OCI-LY7 (cell line): ENCODE data around the gene ZNF207. TPM values are rescaled to one million over a fixed set of nuclear protein-coding genes. Genes with fewer than 3 reads are reported as not detected.
A peak's percentile ranks its signal among the peaks of the same experiment; 100 is the strongest.

ENCODE experiments used
- BruUV-seq: library from RNA; stranded (reverse); fragments of 400-500 nt; replicated peaks from 2 replicates; lab custom pipeline; 2021; lab: Mats Ljungman, UMichigan
- CTCF ChIA-PET: fragments of 300-600 bp; sonication (Branson Sonifier 250); formaldehyde crosslinking; loops from one replicate; lab custom pipeline; 2022; ENCODE audit warnings: antibody characterized with exemption; ENCODE audit not compliant: unreplicated experiment; lab: Charles Lee
- POLR2A ChIA-PET: fragments of 300-600 bp; sonication (Branson Sonifier 250); formaldehyde crosslinking; loops from one replicate; lab custom pipeline; 2022; ENCODE audit warnings: antibody characterized with exemption; lab: Charles Lee
- DNase-seq: peaks from one replicate; pipeline ENCODE4 v3.0.0-alpha.2; 2015; ENCODE audit warnings: low spot score
- H2AFZ ChIP-seq: fragments of 200-600 bp; sonication (generic), shearing (Covaris generic); 2 replicates; pipeline ENCODE4 v1.6.1; 2014; ENCODE audit warnings: mild to moderate bottlenecking, antibody characterized with exemption, low read length, moderate library complexity
- H3K27ac ChIP-seq: fragments of 200-600 bp; sonication (generic); 2 replicates; pipeline ENCODE4 v1.5.1; 2014; ENCODE audit warnings: mixed run types, low read depth, mild to moderate bottlenecking, moderate library complexity, low read length, inconsistent platforms; ENCODE audit not compliant: poor library complexity, severe bottlenecking
- H3K36me3 ChIP-seq: fragments of 200-600 bp; sonication (generic); 2 replicates; pipeline ENCODE4 v1.6.1; 2014; ENCODE audit warnings: mild to moderate bottlenecking, antibody characterized with exemption, low read length, moderate library complexity, mixed read lengths; ENCODE audit not compliant: insufficient read depth
- H3K4me1 ChIP-seq: fragments of 200-600 bp; sonication (generic); 2 replicates; pipeline ENCODE4 v1.5.1; 2014; ENCODE audit warnings: mild to moderate bottlenecking, low read length; ENCODE audit not compliant: insufficient read depth, poor library complexity, severe bottlenecking
- H3K4me2 ChIP-seq: fragments of 200-600 bp; sonication (generic); 2 replicates; pipeline ENCODE4 v1.6.1; 2014; ENCODE audit warnings: mild to moderate bottlenecking, low read length
- H3K4me3 ChIP-seq: fragments of 200-600 bp; sonication (generic); 2 replicates; pipeline ENCODE4 v1.5.1; 2014; ENCODE audit warnings: mild to moderate bottlenecking, low read depth, low read length; ENCODE audit not compliant: poor library complexity, severe bottlenecking
- H3K79me2 ChIP-seq: fragments of 200-600 bp; sonication (generic); 2 replicates; pipeline ENCODE4 v1.6.1; 2016; ENCODE audit warnings: low read depth, mild to moderate bottlenecking, low read length, moderate library complexity, mixed read lengths; ENCODE audit not compliant: insufficient read depth
- H3K9me2 ChIP-seq: fragments of 200-600 bp; sonication (generic); 2 replicates; pipeline ENCODE4 v1.6.1; 2016; ENCODE audit warnings: mild to moderate bottlenecking, low read length, mixed read lengths; ENCODE audit not compliant: insufficient read depth
- H3K9me3 ChIP-seq: fragments of 200-600 bp; sonication (generic); 2 replicates; pipeline ENCODE4 v1.6.1; 2014; ENCODE audit warnings: mild to moderate bottlenecking, mixed run types, low read length, mixed read lengths
- H4K20me1 ChIP-seq: fragments of 200-600 bp; sonication (generic); 2 replicates; pipeline ENCODE4 v1.6.1; 2014; ENCODE audit warnings: mild to moderate bottlenecking, antibody characterized with exemption, low read length, moderate library complexity, mixed read lengths; ENCODE audit not compliant: insufficient read depth
- EZH2phosphoT487 ChIP-seq: fragments of 200-600 bp; sonication (generic); IDR thresholded peaks from 2 replicates; pipeline ENCODE4 v1.6.1; 2018; ENCODE audit warnings: low read depth, borderline replicate concordance, mild to moderate bottlenecking, mixed run types, antibody characterized with exemption, low read length, moderate library complexity, mixed read lengths
- intact Hi-C: fragments of 100-400 bp; cut with micrococcal nuclease; formaldehyde crosslinking; loops from one replicate; pipeline ENCODE4 v1.10.0; 2022; ENCODE audit not compliant: unreplicated experiment
- total RNA-seq, 2 experiments: library from RNA; depleted of rRNA in 1 of 2; stranded (reverse); fragments of >200 nt in 1 of 2; shearing (Covaris generic) in 1 of 2; gene quantifications; 2 replicates each; pipeline ENCODE4 v1.2.3, GENCODE V29; 2014 to 2022
- TF ChIP-seq, protein P1 (sequence below): fragments of 200-600 bp; sonication (generic); conservative IDR thresholded peaks from 2 replicates; pipeline ENCODE4 v1.5.1; 2014; ENCODE audit warnings: mild to moderate bottlenecking, antibody characterized with exemption, low read length, moderate library complexity, mixed read lengths

The ZNF207 gene
- total RNA-seq, 2 experiments from 2014 or later, result 157 to 284 TPM

DNA sequence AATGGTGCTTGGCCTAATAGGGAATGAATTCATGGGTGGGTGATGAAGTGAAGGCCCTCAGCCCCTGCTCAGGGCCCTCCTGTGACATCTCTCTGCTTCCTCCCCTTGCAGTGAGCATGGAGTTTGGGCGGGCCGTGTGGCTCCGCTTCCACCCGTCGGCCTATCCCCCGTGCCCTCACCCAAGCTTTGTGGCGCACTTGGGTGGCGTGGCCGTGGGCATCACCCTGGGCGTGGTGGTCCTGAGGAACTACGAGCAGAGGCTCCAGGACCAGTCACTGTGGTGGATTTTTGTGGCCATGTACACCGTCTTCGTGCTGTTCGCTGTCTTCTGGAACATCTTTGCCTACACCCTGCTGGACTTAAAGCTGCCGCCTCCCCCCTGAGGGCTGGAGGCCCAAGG, 29.1 kb upstream of the ZNF207 start:
- no peak overlapping the region for H3K4me3 ChIP-seq
- H3K4me2 ChIP-seq, result no peak overlapping the region
- peaks cover 15% of the 10 kb centered on the region for H3K4me1 ChIP-seq
- no peak for TF ChIP-seq EZH2phosphoT487
- TF ChIP-seq, protein P1, sequence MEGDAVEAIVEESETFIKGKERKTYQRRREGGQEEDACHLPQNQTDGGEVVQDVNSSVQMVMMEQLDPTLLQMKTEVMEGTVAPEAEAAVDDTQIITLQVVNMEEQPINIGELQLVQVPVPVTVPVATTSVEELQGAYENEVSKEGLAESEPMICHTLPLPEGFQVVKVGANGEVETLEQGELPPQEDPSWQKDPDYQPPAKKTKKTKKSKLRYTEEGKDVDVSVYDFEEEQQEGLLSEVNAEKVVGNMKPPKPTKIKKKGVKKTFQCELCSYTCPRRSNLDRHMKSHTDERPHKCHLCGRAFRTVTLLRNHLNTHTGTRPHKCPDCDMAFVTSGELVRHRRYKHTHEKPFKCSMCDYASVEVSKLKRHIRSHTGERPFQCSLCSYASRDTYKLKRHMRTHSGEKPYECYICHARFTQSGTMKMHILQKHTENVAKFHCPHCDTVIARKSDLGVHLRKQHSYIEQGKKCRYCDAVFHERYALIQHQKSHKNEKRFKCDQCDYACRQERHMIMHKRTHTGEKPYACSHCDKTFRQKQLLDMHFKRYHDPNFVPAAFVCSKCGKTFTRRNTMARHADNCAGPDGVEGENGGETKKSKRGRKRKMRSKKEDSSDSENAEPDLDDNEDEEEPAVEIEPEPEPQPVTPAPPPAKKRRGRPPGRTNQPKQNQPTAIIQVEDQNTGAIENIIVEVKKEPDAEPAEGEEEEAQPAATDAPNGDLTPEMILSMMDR, result no peak
- no peak for DNase-seq
- no peaks in the 10 kb centered on the region for H3K79me2 ChIP-seq
- ChIA-PET POLR2A (no interaction called here), CTCF (no interaction called here)
- no TSS peak for BruUV-seq
- no peak overlapping the region for H2AFZ ChIP-seq
- H4K20me1 ChIP-seq, result no peaks in the 10 kb centered on the region
- intact Hi-C loops, result no loop called here
- no peaks in the 10 kb centered on the region for H3K9me2 ChIP-seq
- H3K36me3 ChIP-seq, result no peaks in the 10 kb centered on the region
- no peak overlapping the region for H3K27ac ChIP-seq
- H3K9me3 ChIP-seq, result no peaks in the 10 kb centered on the region

DNA sequence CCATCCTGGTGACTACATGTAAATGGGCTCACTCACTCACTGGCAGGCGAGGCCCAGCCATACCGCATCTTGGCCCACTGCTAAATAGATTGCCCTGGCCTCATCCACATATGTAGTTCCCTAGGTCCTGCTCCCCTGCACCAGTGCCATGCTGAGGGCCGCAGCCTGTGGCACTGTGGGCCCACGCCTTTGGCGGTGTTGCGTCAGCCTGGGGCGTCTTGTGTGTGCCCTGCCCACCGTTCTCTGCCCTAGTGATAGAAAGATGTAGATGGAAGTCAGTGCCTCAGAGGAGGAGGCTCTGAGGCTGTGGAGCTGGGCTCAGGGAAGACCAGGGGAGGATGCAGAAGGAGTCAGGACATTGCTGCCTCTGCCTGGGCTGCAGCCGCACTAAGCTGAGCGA, 26.9 kb upstream of the ZNF207 start:
- BruUV-seq, result no TSS peak
- H3K36me3 ChIP-seq, result no peaks in the 10 kb centered on the region
- intact Hi-C loops, result no loop called here
- no peak overlapping the region for H3K27ac ChIP-seq
- DNase-seq, result no peak
- H3K4me2 ChIP-seq, result no peak overlapping the region
- H3K4me3 ChIP-seq, result no peak overlapping the region
- peaks cover 16% of the 10 kb centered on the region for H3K4me1 ChIP-seq
- H2AFZ ChIP-seq, result no peak overlapping the region
- TF ChIP-seq, protein P1, result no peak
- TF ChIP-seq EZH2phosphoT487, result no peak
- CTCF ChIA-PET, result no interaction called here
- no peaks in the 10 kb centered on the region for H3K9me2 ChIP-seq
- H3K79me2 ChIP-seq, result no peaks in the 10 kb centered on the region
- no peaks in the 10 kb centered on the region for H3K9me3 ChIP-seq
- no peaks in the 10 kb centered on the region for H4K20me1 ChIP-seq
- POLR2A ChIA-PET, result no interaction called here

DNA sequence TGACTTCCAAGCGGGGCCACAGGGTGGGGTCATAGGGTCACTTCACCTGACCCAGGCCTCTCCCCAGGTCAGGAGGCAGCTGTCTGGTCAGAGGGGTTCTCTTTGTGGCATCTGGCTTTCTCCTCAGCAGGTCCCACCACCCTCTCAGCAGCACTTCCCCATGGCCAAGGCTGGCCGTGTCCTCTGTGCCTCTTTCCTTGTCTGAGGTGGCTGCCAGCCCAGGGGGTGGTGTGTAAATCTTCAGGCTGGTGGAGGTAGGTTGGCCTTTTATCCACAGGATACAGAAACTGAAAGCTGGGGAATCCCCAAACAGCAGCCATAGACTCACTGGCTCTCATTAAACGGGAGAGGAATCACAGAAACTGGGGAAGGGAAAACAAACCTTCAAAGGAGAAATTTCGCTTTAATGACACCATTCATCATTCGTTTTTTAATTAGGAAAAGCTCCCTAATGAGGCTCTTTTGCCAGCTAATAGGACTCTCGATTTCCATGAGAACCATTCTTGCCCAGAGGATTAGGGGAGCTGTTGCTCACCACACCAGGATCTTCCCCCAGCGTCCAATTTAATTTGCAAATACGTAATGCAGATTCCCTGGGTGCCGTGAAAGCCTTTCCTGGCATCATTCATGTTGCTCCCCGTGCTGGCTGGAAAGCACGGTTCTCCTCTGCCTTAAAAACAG, 26.0 kb upstream of the ZNF207 start:
- BruUV-seq, result no TSS peak
- intact Hi-C loops, result no loop called here
- Histone ChIP-seq H3K9me3 (no peaks in the 10 kb centered on the region), H4K20me1 (no peaks in the 10 kb centered on the region), H3K4me3 (no peak overlapping the region), H3K79me2 (no peaks in the 10 kb centered on the region), H3K9me2 (no peaks in the 10 kb centered on the region), H2AFZ (peak overlapping the region; percentile 42; the same call in 1 of the 2 replicates), H3K36me3 (no peaks in the 10 kb centered on the region), H3K27ac (no peak overlapping the region), H3K4me2 (no peak overlapping the region), H3K4me1 (peaks cover 25% of the 10 kb centered on the region)
- no peak for TF ChIP-seq EZH2phosphoT487
- TF ChIP-seq, protein P1, result no peak
- CTCF ChIA-PET, result no interaction called here
- no peak for DNase-seq
- POLR2A ChIA-PET, result no interaction called here
